ENCODE data around the gene PLA2G4D.

- TF ChIP-seq ZNF8 (CRISPR knock-in tag; IDR thresholded peaks at IDR 0.05) (no peak), TOX (CRISPR knock-in tag; IDR thresholded peaks at IDR 0.05; ENCODE audit: borderline replicate concordance) (no peak), GLIS3 (CRISPR knock-in tag; IDR thresholded peaks at IDR 0.05) (no peak), ZFP3 (CRISPR knock-in tag; IDR thresholded peaks at IDR 0.05) (no peak), CREB5 (CRISPR knock-in tag; IDR thresholded peaks at IDR 0.05; ENCODE audit: low read depth) (no peak), TSHZ2 (CRISPR knock-in tag; IDR thresholded peaks at IDR 0.05) (no peak), ZC3H10 (CRISPR knock-in tag; IDR thresholded peaks at IDR 0.05) (no peak), ZFP30 (CRISPR knock-in tag; IDR thresholded peaks at IDR 0.05) (no peak)
Measured at GRCh38 chr15:42102646-42103235, 8.4 kb upstream of the PLA2G4D start.
